Activated effector memory CD4-positive, alpha-beta T cell treated with anti-CD3 and anti-CD28 coated beads, Interleukin-2, amount 50 U/mL, for 16 hours (primary cell): Measurements from ENCODE around the gene CDH7.

Experiments
- DNase-seq: peaks from one replicate; pipeline ENCODE4 v3.0.0-alpha.2; 2020

The CDH7 gene

DNA sequence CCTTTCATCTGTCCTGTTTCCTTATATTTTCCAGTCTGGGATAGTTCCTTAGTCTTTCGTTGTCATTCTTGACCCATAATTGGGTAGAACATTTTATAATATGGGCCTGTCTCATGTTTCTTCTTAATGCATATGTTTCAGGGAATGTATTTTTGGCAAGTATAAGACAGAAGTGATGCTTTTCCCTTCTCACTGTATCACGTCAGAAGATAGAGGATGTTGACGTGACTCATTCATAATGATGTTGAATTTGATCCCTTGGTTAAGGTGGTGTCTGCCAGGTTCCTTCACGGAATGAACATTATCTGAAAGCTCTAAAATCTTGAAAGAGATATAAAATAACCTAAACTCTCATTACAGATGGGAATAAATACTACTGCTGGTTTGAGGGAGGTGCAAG, 18.8 kb downstream of the CDH7 start:
- DNase-seq, result no peak

DNA sequence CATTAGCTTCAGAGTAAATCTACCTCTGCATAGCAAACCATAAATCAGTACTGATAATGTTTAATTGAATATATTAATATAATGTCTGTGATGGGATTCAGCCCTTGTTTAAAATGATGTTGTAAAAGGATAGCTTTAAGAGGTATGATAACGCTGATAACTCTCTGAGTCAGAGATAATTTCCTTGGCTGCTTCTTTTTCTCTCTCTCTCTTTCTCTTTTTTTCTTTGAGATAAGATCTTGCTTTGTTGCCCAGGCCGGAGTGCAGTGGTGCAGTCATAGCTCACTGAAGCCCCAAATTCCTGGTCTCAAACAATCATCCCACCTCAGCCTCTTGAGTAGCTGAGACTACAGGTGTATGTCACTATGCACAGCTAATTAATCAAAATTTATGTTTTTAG, 35.7 kb downstream of the CDH7 start:
- DNase-seq, result no peak

DNA sequence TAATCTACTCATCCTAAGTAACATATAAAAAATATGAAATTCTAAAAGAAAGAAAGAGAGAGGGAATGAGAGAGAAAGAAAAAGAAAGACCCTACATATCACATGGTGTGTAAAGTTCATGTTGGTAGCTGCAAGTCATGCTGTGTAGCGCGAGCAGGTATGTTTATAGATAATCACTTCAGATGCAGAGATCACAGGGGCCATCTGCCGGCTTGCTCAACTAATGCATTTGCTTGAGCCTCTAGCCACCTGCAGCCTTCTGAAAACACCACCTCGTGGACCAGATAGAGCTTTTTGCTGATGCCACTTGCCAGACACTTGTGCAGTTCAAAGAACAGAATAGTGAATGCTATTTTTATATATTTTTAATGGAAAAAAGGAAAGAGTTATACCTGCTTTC, 37.6 kb downstream of the CDH7 start:
- no peak for DNase-seq

DNA sequence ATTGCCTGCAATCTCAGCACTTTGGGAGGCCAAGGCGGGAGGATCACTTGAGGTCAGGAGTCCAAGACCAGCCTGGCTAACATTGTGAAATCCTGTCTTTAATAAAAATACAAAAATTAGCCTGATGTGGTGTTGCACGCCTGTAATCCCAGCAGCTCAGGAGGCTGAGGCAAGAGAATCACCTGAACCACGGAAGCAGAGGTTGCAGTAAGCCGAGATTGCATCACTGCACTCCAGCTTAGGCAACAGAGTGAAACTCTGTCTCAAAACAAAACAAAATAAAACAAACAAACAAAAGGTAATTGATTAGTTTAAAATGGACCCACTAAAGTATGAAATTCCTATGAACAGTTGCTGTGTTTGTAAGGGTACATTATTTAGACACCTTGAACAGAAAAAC, 39.8 kb downstream of the CDH7 start:
- DNase-seq, result no peak

DNA sequence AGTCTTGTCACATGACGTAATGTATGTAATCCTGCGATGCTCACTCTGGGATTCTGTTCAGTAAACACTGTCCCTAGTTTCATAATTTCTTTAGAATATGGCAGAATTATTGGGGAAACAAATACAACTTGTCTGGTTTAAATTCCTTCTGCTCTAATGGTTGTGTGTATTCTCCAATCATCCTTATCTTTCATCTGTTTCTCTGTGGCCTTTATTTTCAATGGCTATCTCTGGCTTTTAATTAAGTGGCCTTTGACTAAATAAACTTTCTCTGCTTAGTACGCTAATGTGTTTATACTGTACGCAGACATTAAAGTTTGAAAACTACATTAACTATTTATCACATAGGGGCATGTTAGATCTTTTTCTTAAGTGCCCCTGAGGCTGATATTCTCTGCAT, 40.9 kb downstream of the CDH7 start:
- no peak for DNase-seq

DNA sequence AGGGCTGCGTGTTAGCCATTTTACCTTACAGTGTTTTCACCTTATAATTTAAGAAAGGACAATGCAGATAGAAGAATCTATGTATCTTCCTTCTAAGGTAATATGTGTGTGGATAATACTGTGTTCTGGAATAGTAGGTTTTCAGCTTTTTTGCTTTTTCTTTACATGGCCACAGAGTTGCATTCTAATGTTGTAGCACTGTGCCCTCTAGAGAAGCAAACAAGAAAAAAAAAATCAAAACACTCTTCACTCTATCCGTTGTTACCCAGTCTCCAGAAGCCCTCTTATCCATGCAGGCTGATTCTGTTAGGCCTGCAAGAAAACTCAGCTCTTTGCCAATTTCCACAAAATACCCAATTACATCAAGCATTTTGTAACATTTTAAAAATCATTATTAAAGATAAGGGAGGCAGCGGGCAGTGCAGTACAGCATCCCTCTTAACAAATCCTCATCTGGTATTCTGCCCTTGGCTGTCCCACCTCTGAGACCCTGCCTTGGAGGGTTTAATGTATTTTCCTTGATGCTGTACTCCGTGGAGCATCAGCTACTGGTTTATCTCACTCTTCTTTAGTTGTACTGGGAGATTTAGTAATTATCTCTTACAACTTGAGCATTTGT, 41.8 kb downstream of the CDH7 start:
- DNase-seq, result no peak

DNA sequence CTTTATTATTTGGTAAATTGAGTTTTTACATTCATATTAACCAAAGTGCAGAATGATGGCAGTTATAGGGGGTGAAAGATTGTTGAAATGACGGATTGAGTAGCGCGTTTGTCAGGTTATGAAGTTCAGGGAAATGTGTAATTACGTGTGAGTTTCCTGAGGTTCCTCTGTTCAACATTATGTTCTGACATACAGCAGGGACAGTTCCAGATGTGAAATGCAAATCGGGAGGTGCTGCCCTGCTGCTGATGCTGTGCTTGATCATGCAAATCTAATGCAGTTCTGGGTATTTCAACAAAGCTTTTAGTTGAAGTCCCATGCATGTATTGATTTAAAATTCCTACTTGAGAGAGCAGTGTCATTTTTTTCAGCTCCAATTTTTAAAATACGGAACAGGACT, 57.9 kb downstream of the CDH7 start:
- no peak for DNase-seq

DNA sequence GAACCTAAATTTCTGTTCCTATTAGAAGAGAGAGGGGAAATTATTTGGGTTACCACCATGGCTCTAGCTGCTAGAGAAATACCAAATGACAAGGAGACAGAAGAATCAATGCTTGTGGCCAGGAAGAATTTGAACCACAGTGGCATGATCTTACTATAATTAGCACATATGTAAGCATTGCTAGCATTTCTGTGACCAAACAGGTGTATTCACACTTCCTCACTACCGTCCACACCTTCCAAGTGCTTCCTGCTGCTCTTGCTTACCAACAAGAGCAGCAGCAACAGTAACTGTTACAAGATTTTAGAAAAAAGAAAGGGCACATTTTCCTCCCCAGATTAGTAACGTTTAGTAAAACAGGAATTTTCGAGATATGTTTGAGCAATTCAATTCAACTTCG, 60.5 kb downstream of the CDH7 start:
- DNase-seq, result no peak

DNA sequence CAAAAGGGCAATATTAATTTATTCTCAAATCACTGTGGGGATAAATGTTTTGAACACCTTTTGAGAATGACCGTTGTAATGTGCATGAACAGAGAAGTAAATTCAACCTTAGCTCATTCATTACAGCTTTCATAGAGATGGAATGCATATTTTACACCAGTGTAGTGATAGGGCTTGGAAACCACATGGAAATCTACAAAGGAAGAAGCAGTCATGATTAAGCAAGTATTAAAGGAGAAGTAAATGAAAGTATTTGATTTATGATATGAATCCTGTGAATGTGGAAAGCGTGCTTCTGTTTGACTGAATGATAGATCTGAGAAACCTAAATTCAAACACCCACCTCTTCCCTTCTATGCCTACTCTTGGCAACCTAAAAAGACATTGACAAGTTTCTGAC, 64.7 kb downstream of the CDH7 start:
- DNase-seq, result no peak

DNA sequence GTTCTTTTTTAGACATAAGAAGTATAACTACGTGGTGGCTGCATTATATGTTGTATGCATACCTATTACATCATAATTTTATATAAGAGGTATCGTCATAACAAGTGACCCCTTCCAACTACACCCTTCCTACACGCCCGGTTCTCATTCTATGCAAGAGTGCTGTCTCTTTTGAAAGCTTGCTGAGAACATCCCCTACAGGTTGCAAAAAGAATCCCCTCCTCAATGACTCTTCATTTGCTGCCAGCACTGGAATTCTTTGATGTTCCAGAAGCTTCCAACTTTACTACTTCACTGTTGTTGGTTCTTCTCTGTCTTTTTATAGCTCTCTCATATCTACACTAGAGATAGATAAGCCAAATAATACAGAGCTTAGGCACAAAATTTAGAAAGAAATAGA, 66.4 kb downstream of the CDH7 start:
- DNase-seq, result no peak

DNA sequence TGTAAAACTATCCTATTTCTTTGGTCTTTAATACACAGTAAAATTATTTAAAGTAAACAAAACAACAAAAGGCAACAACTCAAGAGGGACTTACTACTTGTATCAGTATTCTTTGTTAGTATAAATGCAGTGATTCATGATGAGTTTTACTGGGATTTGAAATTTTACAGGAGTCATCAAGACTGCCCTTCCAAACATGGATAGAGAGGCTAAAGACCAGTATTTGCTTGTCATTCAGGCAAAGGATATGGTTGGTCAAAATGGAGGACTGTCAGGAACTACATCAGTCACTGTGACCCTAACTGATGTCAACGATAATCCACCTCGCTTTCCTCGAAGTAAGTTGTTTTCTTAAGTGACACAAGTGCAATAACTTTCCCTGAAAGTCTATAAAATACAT, 71.1 kb downstream of the CDH7 start:
- no peak for DNase-seq

DNA sequence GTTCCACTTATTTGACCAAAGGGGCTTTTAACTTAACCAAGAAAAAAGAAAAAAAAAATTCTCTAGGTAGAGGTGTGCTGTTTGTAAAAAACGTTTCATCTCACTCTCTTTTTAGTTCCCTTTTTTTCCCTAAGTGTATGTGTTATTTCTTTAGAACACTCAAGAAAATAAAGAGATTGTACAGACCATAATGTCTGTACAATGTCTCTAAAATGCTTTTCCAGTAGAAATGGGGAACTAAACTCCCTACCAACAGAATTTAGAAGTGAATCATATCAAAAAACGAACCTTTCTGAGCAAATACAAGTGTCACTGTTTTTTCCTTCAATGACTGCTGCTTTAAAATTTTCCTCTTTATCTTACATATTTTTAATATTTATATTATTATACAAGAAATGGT, 72.0 kb downstream of the CDH7 start:
- no peak for DNase-seq

DNA sequence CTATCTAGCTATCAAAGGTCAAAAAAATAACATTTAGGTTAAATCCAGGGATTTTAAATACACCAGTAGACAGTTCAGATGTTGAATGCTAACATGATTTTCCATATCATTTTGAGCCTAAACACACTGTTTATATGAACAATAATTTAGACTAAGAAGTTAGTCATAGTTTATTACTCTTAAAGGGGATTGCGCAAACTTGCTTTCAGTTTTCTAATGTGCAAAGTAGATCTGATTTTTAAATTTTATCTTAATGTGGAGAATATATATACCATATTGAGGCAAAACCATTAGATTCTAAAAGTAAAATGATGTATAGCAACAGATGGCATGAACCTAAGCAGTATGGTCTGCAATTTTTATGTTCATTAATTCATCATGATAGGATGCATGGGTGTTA, 76.6 kb downstream of the CDH7 start:
- no peak for DNase-seq

DNA sequence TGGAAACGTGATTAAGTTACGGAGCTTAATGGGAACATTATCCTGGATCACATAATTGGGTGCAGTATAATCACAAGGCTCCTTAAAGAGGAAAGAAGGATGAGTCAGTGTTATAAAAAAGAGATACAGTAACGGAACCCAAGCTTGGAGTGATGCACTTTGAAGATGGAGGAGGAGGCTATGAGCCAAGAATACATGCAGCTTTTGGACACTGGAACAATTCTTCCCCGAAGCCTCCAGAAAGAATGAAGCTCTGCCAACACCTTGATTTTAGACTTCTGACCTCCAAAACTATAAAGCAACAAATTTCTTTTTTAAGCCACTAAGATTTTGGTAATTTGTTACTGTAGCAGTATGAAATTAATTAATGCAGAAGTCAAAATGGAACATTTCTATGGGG, 85.1 kb downstream of the CDH7 start:
- DNase-seq, result no peak

DNA sequence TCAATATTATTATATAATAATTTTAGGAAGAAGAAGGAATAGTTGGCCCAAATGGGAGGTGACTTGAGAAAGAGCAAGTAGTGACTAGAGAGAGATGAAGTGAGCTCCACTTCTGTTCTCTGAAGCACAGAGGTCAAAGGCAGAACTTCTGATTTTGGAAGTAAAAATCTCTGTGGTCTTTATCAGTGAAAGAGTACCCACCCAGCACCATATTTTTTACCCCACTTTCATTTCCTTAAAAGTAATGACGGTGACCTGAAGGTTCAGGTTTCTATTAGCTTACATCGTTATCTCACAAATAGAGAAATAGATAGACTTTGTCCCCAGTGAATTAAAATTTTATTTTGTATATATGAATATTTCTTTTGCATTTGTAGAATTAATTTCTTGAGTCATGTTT, 95.3 kb downstream of the CDH7 start:
- DNase-seq, result no peak

DNA sequence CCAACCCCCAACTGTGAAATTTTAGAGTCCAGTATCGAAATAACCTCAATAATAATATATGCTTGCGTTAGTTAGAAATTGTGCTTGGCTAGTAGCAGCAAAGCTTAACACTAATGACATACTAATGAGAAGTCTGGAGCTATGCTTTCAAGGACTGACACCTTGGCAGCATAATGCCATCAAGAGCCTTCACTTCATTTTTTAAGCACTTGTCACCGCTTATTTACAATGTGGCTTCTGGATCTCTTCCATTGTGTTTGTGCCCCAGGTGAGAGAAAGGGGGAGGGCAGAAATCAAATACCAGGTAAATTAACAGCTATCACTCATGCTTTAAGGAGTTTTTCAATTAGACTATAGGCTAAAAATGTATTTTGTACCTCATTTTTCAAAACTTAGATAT, 101.5 kb downstream of the CDH7 start:
- DNase-seq, result no peak

DNA sequence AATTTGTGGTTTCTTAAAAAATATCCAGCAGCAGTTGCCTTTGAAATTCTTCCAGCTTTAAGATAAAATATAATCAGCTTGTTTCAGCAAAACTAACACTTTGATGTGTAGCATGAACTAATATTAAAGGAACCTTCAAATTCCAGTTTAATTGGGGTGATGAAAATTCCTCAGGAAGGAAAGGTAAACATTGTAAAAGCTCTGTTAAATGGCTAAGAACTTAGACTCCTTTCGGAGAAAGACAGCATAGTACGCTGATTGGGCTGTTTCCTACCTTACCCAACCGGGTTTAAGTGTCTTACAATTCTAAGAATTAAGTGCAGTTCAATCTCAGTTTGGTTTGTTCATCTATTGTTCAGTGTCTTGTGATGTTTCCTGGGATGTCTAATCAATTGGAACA, 108.3 kb downstream of the CDH7 start:
- no peak for DNase-seq

DNA sequence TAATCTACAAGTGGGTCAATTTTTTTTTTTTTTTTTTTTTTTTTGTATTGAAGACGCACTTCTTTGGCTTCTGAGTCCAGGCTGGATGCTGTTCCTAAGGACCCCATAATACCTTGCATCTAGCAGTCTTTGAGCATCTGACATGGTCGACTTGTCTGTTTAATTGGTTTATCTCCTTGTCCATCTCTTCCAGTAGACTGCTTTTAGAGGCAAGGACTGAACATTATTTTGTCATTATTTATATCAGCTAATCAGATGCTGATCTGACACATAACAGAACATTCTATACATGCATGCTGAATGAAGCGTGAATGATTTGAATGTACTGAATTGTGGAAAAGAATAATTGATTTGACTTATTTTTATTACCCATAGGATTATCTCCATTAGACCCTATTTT, 118.7 kb downstream of the CDH7 start:
- DNase-seq, result no peak

DNA sequence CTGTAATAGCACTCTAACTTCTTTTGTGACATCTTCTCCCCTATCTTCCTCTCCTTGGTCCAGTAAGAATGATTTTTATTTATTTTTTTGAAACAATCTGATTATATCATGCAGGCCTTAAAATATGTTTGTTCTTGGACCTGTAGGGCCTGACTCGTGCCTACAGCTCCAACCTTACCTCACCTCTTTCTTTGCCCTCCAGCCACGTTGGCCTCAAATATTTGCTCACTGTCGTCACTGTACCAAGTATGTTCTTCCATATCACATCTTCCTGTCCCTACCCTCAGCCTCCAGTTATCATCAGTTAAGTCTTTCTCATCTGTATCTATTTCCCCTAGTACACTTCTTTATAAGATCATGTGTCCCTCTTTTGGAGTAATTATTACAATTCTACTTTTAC, 125.5 kb downstream of the CDH7 start:
- no peak for DNase-seq

DNA sequence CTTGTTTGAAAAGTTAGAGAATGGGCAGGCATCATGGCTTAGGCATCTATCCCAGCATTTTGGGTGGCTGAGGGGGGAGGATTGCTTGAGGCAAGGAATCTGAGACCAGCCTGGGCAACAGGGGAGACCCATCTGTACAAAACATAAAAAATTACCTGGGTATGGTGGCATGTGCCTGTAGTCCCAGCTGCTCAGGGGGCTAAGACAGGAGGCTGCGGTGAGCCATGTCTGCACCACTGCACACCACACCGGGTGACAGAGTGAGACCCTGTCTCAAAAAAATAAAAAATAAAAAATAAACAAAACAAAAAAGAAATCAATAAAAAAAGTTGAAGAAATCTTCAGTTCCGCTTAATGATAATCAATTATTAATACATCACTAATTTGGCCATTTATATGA, 146.5 kb downstream of the CDH7 start:
- DNase-seq, result no peak

DNA sequence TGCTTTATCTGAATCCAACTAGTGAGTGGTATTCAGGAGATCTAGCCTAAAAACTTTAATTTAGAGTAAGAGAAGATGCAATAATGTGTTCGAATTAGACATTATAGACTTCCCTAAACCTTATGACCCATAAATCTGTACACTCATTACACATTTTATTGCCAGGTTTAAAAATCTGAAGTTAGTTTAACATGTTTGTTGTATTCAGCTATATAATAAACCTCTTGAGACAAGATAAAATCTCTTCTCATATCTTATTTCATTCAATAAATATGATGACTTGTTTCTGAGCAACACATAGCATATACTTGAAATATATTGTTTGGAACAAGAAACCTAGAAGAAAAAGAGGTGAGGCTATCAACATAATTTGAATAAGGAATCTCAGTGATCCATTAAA, 150.7 kb downstream of the CDH7 start:
- DNase-seq, result no peak

DNA sequence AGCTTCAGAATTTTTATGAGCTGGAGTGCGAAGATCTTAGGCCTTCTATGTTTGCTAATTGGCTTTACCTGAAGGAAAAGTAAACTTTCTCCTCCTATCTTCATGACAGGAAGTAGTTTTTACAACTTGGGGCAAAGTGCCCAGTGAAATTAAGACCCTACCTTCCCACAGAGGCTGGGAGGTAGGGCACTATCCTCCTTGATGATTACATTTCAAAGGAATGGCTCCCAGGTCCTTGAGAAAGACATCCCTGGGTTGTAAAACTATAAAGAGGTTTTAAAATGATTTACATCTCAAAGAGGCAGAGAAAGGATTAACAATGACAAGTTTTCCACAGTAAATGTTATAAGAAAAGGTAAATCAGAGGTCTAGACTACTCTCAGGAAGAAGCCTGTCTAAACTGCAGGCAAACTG, 155.8 kb downstream of the CDH7 start:
- no peak for DNase-seq

DNA sequence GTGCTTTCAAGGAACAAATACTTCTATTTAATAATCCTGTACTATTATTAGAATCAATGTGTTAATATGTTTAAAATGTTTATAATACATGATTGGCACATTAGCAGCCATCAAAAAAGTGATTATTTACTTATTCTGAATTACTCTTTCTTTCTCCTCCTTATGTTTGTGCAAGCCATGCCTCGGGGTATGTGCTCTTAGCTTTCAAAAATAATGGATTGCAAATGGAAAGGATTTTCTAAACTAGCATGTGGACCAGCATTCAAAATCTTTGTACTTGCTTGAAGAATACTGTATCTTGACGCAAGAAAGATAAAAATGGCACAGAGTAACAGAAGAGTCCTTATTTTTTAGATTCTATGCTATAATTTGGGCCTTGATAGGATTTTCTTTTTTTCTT, 156.5 kb downstream of the CDH7 start:
- no peak for DNase-seq

DNA sequence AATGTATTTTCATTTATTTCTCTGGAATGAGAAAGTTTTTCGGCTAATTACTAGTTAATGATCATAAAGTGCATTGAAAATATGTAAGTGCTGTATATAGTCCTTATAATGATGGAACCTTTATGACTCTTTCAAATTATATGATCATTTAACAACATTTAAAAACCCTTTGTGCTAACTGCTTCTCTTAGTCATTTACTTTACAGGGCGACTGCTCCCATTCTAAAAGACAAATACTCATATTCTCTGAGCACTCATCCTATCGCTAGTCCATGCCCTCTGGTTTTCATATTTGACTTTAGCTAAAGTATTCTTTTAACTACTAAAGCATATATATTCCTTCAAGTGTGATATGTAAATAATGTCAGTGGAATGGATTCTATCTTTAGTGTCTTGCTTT, 168.2 kb downstream of the CDH7 start:
- no peak for DNase-seq

DNA sequence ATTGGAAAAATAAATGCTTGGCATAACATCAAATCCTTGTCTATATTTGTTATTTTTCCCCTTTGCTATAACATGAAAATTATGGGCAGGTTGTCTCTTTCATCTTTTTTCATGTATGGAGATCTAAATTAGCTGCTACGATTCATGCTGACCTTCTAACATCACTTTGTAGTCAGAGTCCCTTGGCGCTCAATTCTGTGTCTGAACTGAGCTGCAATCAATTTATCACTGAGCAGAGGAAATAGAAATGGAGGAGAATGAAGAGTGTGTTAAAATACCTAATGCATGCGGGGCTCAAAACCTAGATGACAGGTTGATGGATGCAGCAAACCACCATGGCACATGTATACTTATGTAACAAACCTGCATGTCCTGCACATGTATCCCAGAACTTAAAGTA, 168.9 kb downstream of the CDH7 start:
- DNase-seq, result no peak

DNA sequence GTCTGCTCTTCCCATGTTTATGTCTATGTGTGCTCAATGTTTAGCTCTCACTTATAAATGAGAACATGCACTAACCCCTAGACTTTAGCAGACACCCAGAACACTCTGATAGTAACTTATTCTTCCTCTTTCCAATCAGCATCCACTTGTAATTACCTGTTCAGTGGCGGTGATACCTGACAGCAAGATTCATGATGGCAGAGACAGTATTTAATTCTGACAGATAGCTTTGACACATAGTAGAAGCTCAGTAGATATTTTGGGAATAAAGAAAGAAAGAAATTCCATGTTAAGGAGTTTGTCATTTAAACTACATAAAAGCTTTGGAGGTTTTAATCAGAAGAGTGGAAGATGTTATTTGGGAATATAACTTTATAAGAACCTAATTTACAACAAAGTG, 171.3 kb downstream of the CDH7 start:
- DNase-seq, result no peak
